Measurements from ENCODE around the gene ITGAX.

Gene ITGAX

GRCh38 chr16:31420037-31420436 is 65.1 kb downstream of the ITGAX start:
- TF ChIP-seq, protein P1, sequence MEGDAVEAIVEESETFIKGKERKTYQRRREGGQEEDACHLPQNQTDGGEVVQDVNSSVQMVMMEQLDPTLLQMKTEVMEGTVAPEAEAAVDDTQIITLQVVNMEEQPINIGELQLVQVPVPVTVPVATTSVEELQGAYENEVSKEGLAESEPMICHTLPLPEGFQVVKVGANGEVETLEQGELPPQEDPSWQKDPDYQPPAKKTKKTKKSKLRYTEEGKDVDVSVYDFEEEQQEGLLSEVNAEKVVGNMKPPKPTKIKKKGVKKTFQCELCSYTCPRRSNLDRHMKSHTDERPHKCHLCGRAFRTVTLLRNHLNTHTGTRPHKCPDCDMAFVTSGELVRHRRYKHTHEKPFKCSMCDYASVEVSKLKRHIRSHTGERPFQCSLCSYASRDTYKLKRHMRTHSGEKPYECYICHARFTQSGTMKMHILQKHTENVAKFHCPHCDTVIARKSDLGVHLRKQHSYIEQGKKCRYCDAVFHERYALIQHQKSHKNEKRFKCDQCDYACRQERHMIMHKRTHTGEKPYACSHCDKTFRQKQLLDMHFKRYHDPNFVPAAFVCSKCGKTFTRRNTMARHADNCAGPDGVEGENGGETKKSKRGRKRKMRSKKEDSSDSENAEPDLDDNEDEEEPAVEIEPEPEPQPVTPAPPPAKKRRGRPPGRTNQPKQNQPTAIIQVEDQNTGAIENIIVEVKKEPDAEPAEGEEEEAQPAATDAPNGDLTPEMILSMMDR (IDR thresholded peaks at IDR 0.05), result no peak

DNA sequence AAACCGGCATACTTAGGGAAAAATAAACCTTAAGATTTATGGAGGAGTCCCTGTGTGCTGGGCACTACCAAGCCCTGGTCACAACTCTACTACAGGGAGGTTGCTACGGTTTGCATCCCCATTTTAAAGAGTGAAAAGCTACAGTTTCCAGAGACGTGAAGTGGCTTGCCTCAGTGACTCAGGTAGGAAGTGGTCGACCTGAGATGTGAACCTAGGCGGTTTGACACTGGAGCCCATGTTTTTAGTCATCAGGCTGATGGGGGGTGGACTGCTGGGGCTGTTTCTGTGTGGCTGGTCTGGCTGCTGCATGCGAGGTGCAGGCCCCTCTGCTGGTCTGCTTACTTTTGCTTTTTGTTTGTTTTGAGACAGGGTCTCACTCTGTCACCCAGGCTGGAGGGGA is 66.6 kb downstream of the ITGAX start:
- TF ChIP-seq, protein P1 (IDR thresholded peaks at IDR 0.05), result no peak

DNA sequence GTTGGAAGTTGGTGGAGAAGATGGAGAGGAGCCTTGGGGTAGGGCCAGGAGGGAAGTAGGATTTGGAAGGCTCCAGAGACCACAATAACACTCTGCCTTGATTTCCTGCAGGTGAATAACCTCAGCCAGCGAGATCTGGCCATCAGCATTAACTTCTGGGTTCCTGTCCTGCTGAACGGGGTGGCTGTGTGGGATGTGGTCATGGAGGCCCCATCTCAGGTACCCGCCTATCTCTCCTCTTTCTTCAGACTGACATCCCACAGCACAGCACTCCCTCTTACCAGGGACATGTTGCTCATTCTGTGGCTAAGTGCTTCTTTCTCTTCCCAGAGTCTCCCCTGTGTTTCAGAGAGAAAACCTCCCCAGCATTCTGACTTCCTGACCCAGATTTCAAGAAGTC is 68.3 kb downstream of the ITGAX start:
- TF ChIP-seq, protein P1 (IDR thresholded peaks at IDR 0.05), result no peak

- TF ChIP-seq, protein P1 (IDR thresholded peaks at IDR 0.05), result no peak
Measured at GRCh38 chr16:31423801-31424200, 68.8 kb downstream of the ITGAX start.

DNA sequence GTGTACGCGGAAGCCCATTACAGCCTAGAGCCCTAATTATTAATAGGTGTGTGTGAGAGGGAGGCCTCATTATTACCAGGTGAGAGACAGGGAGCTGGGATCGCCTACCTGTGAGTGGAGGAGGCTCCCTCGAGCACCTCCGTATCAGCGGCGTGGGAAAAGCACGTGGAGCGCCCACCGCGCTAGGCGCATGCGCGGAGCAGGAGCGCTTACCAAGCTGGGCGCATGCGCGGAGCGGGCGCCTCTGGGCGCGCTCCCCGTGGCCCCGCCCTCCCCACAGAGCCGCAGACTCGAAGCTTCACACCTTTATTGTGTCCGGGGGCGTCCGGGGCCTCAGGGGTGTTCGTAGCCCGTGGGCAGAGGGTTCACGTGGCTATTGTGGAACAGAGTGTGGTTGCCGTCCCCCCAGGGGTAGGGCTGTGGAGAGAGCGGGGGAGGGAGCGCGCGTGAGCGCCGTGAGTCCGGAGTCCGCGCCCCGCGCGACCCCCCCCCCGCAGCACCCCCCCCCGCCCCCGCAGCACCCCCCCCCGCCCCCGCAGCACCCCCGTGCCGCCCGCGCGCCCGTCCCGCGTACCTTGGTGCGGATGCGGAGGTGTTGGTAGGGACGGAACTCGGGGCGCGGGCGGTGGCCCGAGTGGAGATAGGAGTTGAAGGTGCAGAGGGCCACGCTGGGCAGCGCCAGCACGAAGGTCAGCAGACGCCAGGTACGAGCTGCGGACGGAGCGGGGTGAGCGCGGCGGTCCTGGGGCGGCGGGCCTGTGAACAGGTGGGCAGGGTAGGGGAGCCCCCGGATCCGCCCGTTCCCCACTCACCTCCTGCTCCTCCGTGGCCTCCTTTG is 72.7 kb downstream of the ITGAX start:
- TF ChIP-seq, protein P1 (IDR thresholded peaks at IDR 0.05), result no peak

- TF ChIP-seq, protein P1 (IDR thresholded peaks at IDR 0.05), result no peak
Measured at GRCh38 chr16:31428279-31428597, 73.3 kb downstream of the ITGAX start, which contains the start of gene COX6A2. Gene COX6A2, minus strand, starts transcription at chr16:31428360. Its CDS starts 35 bp downstream, at chr16:31428325.

GRCh38 chr16:31428638-31429247 is 73.8 kb downstream of the ITGAX start:
- TF ChIP-seq, protein P1 (IDR thresholded peaks at IDR 0.05), result no peak
